AML-193 (cell line): Measurements from ENCODE around the gene FAM168A.

ENCODE experiments used
- DNase-seq, 2 experiments: peaks; one replicate each; lab custom pipeline; 2025; lab: John Stamatoyannopoulos, UW

FAM168A gene

GRCh38 chr11:73426219-73426850, 171.6 kb downstream of the FAM168A start:
- DNase-seq = no peak

GRCh38 chr11:73425108-73425507, 172.8 kb downstream of the FAM168A start:
- no peak for DNase-seq

GRCh38 chr11:73423506-73423905, 174.4 kb downstream of the FAM168A start:
- no peak for DNase-seq

DNA sequence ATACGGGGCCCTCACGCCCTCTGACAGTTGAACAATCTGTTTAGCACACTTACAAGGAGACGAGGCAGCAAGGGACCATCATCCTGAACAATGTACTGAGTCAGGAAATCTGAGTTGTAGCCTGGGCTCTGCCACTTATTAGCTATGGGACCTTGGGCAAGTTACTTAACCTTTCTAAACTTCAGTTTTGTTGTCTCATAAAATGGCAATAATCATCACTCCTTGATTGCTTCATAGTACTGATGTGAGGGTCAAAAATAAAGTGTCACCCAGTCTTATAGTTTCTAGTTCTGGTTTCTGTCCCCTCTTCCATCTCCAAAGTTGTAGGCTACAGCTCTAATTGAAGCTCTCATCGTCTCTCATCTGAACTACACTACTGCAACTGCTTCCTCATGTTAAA, 175.0 kb downstream of the FAM168A start:
- no peak for DNase-seq

DNA sequence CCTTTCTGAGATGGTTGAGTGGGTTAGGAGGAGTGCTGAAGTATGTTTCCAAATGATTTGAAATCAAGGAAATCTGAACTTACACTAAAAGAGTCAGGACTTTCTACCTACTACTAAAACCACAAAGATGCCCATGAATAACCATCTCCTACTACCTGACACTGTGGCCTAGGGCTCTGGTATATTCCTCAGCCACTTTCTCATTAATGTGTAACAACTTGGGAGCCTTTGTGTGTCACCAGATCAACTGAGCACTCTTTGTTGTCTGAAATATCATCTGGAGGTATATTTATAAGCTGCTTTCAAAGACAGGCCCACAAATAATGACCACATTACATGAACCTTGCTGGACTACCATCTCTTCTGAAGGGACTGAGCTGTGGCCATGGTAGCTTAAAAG, 177.8 kb downstream of the FAM168A start:
- DNase-seq = no peak

DNA sequence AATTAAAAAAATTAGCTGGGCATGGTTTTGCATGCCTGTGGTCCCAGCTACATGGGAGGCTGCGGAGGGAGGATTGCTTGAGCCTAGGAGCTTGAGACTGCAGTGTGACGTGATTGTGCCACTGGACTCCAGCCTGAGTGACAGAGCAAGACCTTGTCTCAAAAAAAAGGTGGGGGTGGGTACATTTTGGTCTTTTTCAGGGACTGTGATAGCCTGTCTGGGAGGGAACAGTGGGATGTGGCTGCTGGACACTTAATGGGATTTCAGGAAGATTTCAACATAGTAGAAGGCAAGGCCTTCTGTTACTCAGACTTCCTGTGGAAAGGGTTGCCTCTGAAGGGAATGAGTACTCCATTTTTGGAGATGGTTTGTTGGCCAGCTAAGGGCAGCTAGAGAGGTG, 181.1 kb downstream of the FAM168A start:
- no peak for DNase-seq

DNA sequence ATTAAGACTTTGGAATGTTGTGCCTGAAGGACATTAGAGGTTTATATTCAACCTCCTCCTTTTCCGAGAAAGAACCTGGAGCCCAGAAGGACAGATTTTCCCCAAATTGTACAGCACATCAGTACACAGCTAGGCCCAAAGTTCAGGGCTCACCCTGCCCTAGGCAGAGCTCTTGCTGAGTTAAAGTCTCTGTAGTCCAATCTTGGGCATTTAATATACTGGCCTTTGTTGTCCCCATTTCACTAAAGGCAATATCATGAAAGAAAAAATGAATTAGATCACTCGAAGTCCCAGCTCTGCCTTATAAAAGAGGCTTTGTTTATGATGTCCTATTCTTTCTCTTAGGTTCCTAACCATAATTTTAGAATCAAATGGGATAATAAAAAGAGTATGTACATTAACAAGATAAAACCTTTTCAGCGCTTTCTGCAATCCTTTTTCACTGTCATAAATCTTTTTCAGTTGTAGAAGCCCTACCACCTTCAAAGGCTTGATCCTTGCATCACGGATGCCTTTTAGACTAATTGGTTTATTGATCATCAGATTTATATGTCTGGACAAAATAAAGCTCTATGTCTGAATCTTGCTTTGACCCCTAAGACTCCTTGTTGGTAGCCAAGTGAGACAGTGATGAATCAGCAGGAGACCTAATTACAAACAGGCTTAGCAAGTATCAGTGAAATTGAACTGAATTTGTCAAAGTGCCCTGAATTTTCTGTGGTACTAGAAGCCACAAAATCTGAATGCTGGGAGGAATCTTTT, 181.9 kb downstream of the FAM168A start:
- DNase-seq = no peak

- no peak for DNase-seq
Observed at GRCh38 chr11:73414977-73415651, 182.8 kb downstream of the FAM168A start.

DNA sequence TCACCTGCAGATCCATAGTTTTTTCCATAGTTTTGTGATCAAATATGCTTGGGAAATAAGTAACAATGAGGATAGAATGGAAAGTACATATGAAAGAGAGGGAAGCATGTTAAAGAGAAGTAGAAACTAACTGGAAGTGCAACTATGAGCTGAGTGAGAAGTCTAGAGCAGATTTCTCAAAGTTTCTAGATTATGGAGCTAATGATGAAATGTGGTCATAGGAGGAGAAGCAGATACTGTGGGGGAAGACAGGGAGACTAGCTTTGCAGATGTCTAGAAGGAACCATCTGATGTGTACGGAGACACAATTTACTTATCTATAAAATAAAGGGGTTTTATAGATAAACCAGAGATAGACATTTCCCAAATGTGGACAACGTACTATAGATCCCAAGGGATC, 184.7 kb downstream of the FAM168A start:
- DNase-seq = no peak

GRCh38 chr11:73412308-73412707, 185.6 kb downstream of the FAM168A start:
- no peak for DNase-seq

DNA sequence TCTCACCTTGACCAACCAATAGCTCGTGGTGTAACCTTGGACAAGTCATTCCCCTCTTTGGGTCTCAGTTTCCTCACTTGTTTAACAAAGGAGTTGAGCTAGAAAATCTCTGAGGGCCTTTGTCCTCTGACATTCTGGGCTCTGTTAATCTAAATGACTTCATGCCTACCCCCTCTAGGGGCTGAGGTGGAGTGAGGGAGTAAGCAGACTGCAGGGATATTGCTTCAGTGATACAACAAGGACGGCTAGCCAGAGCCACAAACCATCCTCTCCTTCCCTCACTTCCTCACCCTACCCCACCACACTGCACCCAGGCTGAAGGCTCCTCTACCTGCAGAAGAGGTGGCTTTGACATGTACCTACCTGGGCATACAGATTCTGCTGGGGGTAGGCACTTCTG, 186.9 kb downstream of the FAM168A start:
- DNase-seq = no peak

DNA sequence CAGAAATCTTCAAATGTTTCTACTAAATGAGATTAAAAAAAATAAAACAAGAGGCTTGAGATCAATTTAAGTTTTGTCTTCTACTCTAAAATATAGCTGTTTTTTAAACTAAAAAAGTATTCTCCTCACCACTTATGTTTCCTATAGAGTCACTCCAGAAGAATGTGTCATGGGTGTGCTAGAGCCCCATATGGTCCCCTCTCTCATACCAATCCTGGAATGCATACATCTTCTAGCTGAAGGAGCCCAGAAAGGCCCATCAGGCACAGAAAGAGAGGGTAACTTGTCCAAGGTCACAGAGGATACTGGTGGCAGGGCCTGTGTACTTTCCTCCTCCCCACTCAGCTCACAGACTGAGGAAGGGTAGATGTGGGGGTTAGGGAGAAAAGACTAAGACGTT, 187.3 kb downstream of the FAM168A start:
- DNase-seq = no peak

DNA sequence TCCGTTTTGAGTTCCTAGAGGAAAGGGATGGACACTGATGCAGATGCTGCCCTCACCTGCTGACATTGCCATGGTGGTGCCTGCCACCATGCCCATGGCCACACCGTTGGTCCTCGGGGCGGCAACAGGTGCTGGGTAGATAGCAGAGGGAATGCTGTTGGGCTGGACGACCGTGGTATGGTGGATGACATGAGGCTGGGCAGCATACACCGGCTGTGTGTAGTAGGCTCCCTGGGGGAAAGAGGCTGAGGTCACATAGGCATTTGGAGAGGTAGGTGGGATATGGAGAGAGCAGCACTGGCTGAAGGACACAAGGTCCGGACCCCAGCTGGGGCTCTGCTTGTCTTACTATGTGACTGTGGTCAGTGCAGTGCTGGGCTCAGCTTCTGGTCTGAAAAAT, 188.5 kb downstream of the FAM168A start:
- no peak for DNase-seq

DNA sequence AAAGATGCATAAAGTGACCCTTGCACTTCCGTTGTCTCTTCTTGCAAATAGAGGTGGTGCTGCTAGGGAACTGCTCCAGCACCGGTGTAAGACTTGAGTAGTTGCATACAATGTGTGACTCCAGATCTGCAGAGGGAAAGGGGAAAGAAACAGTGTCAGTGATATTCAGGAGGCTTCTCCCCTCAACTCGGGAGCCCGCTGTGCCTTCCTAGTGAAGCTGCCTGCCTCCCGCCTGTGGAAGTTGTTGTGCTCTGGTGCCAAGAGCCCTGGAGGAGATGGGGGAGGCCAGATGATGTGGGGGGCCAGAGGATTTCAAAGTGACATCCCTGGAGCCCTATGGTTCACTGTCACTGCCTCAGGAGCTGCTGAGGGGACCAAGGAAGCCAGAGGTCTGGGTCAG, 191.3 kb downstream of the FAM168A start:
- no peak for DNase-seq

GRCh38 chr11:73406131-73406530, 191.8 kb downstream of the FAM168A start:
- no peak for DNase-seq

GRCh38 chr11:73405146-73405510, 192.8 kb downstream of the FAM168A start:
- no peak for DNase-seq

DNA sequence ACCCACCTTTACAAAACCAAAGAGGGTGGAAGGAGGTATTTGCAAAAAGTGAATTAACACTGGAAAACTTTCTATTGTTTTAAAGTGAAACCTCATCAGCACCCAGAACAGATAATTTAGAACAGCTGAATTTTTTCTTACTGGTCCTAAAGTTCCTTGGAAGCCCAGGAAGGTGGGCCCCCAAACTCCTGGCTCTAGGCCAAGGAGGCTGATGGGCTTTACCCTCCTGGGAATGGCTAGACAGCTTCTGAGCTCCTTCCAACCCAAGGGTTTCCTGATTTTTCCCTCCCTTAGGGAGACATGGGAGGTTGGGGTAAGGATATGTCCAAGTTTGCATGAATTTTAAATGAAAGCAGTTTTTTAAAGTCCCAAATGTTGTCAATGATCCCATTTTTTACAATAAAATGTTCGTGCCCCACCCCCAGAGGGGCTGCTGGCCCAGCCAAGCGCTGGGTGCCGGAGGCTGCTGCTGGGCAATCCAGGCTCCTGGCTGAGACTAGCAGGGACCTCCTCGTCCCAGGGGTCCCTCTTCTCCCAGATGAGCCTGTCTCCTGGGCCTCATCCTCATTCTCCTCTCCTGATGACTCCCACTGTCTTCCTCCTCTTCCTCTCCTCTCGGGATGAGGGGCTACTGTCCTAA, 193.3 kb downstream of the FAM168A start:
- DNase-seq = no peak

- DNase-seq = peak; percentile 30 to 34
Observed at GRCh38 chr11:73404048-73404447, 193.9 kb downstream of the FAM168A start.

DNA sequence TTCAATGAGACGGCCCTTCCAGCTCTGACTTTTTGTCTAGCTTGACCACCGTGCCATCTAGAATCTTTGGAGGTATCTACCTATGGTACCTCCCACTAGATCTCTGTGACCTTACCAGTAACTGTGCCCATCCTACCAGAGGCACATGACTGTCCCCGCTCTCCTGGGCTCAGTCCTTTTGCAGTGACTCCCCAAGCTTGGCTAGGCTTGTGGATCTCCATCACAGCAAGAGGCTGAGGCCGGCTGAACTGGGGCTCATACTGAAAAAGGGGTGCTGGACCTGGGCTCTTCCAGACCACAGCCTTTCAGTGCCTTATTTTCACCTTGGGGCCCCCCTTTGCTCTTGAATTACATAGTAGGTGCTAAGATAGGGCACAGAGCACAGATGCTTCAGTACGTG, 194.4 kb downstream of the FAM168A start:
- DNase-seq = no peak

DNA sequence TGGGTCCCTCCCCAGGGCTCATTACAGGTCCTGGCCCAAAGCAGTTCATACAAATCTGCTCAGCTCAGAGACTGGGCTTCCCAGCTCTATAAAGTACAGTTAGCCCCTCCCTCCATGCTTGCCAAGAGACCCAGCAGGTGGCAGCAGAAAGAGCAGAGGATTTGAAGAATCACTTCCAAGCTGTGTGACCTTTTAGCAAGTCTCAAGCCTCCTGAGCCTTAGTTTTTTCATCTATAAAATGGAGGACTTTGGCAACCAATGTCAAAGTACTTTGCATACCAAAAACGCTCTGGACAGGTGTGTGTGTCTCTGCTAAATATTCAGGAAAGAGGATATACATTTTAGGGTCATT, 195.1 kb downstream of the FAM168A start:
- DNase-seq = peak; percentile 40 to 48

DNA sequence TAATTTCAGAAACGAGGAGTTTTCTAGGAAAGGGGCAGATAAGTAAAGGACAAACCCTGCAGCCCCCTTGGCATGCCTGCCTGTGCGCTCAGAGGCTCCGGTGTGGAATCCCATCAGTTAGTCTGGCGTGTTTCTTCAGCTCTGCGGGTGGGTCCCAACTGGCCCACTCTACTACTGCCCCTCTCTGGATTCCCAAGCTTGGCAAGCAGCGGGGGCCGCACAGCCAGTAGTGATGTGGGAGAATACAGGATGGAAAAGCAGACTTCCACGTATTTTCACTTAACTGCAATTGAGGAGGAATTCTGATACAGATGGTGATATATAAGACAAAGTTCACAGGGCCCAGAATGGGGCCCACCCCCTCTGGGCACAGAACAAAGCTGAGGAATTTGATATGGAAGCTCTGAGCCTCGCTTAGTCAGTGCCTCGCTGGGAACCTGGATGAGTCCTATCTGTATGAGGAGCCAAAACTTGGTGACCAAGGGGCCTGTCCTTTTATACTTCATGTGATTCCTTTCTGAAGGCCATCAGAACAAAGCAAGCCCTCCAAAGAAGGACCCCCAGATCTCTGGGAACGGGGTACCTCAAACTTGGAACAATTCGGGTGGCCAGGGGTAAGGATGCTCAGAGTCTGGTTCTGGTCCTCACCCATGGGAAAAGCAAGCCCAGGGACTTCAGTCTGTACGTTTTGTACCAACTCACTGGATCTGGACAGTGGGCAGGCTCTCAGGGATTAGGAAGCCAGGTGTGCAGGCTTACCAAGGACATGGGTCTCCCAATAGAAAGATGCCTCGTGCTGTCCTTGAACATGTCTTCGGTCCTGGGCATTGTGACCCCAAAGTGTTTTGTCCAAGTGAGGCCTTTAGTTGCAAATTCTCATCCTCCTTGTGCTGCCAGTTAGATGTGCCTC, 195.7 kb downstream of the FAM168A start:
- no peak for DNase-seq
